OCI-LY1 (cell line): ENCODE data around the gene ABCB8.

Source experiments
- H2AFZ ChIP-seq: fragments of 200-600 bp; sonication (generic), shearing (Covaris generic); 2 replicates; pipeline ENCODE4 v1.6.0; 2014; ENCODE audit warnings: antibody characterized with exemption, mild to moderate bottlenecking, low read length
- H3F3A ChIP-seq: fragments of 200-600 bp; sonication (generic), shearing (Covaris generic); 2 replicates; pipeline ENCODE4 v1.6.0; 2014; ENCODE audit warnings: mild to moderate bottlenecking, antibody characterized with exemption, low read length, moderate library complexity; ENCODE audit not compliant: insufficient read depth
- H3K27ac ChIP-seq: fragments of 200-600 bp; sonication (generic); 2 replicates; pipeline ENCODE4 v1.5.1; 2014; ENCODE audit warnings: low read length, mixed run types, mild to moderate bottlenecking, low read depth; ENCODE audit not compliant: poor library complexity, severe bottlenecking
- H3K27me3 ChIP-seq: fragments of 200-600 bp; sonication (generic); 2 replicates; pipeline ENCODE4 v1.6.0; 2014; ENCODE audit warnings: antibody characterized with exemption, mild to moderate bottlenecking, low read length, moderate library complexity; ENCODE audit not compliant: insufficient read depth
- H3K36me3 ChIP-seq: fragments of 200-600 bp; sonication (generic); 2 replicates; pipeline ENCODE4 v1.6.1; 2014; ENCODE audit warnings: mild to moderate bottlenecking, antibody characterized with exemption, low read length, moderate library complexity, mixed read lengths; ENCODE audit not compliant: insufficient read depth
- H3K4me1 ChIP-seq: fragments of 200-600 bp; sonication (generic); 2 replicates; pipeline ENCODE4 v1.5.1; 2014; ENCODE audit warnings: mild to moderate bottlenecking, low read length, moderate library complexity; ENCODE audit not compliant: insufficient read depth, severe bottlenecking
- H3K4me2 ChIP-seq: fragments of 200-600 bp; sonication (generic), shearing (Covaris generic); 2 replicates; pipeline ENCODE4 v1.6.1; 2014; ENCODE audit warnings: low read length
- H3K4me3 ChIP-seq: fragments of 200-600 bp; sonication (generic); 2 replicates; pipeline ENCODE4 v1.5.1; 2014; ENCODE audit warnings: low read length, low read depth, mild to moderate bottlenecking, mixed read lengths; ENCODE audit not compliant: poor library complexity, severe bottlenecking
- H3K79me2 ChIP-seq: fragments of 200-600 bp; shearing (Covaris generic); 2 replicates; pipeline ENCODE4 v1.6.1; 2016; ENCODE audit warnings: mixed run types, low read length, mixed read lengths; ENCODE audit not compliant: insufficient read depth
- H3K9ac ChIP-seq: fragments of 200-600 bp; sonication (generic), shearing (Covaris generic); 2 replicates; pipeline ENCODE4 v1.6.1; 2014; ENCODE audit warnings: mild to moderate bottlenecking, low read length, mixed read lengths
- H3K9me2 ChIP-seq: fragments of 200-600 bp; sonication (generic), shearing (Covaris generic); 2 replicates; pipeline ENCODE4 v1.6.1; 2014; ENCODE audit warnings: low read depth, mild to moderate bottlenecking, low read length, mixed read lengths
- H3K9me3 ChIP-seq: fragments of 200-600 bp; shearing (Covaris generic); 2 replicates; pipeline ENCODE4 v1.6.1; 2014; ENCODE audit warnings: low read length, mixed read lengths
- H4K20me1 ChIP-seq: fragments of 200-600 bp; sonication (generic), shearing (Covaris generic); 2 replicates; pipeline ENCODE4 v1.6.0; 2016; ENCODE audit warnings: mild to moderate bottlenecking, low read length; ENCODE audit not compliant: insufficient read depth
- EZH2 ChIP-seq: fragments of 200-600 bp; sonication (generic), shearing (Covaris generic); IDR thresholded peaks from 2 replicates; pipeline ENCODE4 v1.8.0; 2017; ENCODE audit warnings: borderline replicate concordance, mixed run types, mild to moderate bottlenecking, antibody characterized with exemption, low read length, moderate library complexity, mixed read lengths
- TF ChIP-seq, protein P1 (sequence below): fragments of 200-600 bp; sonication (generic), shearing (Covaris generic); IDR thresholded peaks from 2 replicates; pipeline ENCODE4 v1.5.1; 2017; ENCODE audit warnings: mild to moderate bottlenecking, antibody characterized with exemption, low read length, moderate library complexity, mixed read lengths

ABCB8 gene

DNA sequence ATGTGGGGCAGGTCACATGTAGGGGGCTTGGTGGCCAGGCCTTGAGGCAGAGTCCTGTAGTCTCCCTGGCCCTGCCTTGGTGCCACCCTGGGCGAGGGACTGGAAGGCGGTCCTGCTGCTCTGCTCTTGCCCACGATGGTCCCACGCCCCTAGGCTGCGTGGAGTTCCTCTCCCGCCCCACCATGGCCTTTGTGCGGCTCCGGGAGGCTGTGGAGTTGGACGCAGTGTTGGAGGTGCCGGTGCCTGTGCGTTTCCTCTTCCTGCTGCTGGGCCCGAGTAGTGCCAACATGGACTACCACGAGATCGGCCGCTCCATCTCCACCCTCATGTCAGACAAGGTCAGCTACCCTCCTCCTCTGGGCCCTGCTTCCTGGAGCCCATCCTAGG, 42.3 kb downstream of the ABCB8 start:
- Histone ChIP-seq H3K9ac (no peak overlapping the region), H4K20me1 (no peaks in the 10 kb centered on the region), H3K9me3 (no peaks in the 10 kb centered on the region), H3F3A (no peaks in the 10 kb centered on the region), H3K79me2 (no peaks in the 10 kb centered on the region), H3K27me3 (no peaks in the 10 kb centered on the region), H3K4me3 (no peak overlapping the region), H3K4me1 (no peaks in the 10 kb centered on the region), H3K36me3 (peaks cover 88% of the 10 kb centered on the region), H2AFZ (no peak overlapping the region), H3K9me2 (no peaks in the 10 kb centered on the region), H3K4me2 (no peak overlapping the region), H3K27ac (no peak overlapping the region)
- TF ChIP-seq EZH2 = no peak
- TF ChIP-seq, protein P1, sequence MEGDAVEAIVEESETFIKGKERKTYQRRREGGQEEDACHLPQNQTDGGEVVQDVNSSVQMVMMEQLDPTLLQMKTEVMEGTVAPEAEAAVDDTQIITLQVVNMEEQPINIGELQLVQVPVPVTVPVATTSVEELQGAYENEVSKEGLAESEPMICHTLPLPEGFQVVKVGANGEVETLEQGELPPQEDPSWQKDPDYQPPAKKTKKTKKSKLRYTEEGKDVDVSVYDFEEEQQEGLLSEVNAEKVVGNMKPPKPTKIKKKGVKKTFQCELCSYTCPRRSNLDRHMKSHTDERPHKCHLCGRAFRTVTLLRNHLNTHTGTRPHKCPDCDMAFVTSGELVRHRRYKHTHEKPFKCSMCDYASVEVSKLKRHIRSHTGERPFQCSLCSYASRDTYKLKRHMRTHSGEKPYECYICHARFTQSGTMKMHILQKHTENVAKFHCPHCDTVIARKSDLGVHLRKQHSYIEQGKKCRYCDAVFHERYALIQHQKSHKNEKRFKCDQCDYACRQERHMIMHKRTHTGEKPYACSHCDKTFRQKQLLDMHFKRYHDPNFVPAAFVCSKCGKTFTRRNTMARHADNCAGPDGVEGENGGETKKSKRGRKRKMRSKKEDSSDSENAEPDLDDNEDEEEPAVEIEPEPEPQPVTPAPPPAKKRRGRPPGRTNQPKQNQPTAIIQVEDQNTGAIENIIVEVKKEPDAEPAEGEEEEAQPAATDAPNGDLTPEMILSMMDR = no peak

DNA sequence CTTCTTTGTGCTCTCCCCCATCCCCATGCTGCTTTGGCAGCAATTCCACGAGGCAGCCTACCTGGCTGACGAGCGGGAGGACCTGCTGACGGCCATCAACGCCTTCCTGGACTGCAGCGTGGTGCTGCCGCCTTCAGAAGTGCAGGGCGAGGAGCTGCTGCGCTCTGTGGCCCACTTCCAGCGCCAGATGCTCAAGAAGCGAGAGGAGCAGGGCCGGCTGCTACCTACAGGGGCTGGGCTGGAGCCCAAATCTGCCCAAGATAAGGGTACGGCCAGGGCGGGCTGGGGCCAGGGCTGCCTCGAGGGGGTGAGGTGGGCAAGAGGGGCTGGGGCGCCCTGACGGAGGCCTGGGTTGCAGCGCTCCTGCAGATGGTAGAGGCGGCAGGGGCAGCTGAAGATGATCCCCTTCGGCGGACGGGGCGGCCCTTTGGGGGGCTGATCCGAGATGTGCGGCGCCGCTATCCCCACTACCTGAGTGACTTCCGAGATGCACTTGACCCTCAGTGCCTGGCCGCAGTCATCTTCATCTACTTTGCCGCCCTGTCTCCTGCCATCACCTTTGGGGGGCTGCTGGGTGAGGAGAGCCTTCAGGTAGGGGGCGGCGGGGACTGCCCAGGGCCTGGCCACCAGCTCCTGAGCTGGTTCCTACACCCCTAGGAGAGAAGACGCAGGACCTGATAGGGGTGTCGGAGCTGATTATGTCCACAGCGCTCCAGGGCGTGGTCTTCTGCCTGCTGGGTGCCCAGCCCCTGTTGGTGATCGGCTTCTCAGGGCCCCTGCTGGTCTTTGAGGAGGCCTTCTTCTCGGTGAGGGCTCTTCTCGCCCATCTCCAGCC, 43.0 kb downstream of the ABCB8 start:
- H4K20me1 ChIP-seq = no peaks in the 10 kb centered on the region
- H3K9me2 ChIP-seq = no peaks in the 10 kb centered on the region
- no peaks in the 10 kb centered on the region for H3K4me1 ChIP-seq
- H2AFZ ChIP-seq = no peak overlapping the region
- H3K9ac ChIP-seq = no peak overlapping the region
- H3K9me3 ChIP-seq = no peaks in the 10 kb centered on the region
- no peaks in the 10 kb centered on the region for H3K27me3 ChIP-seq
- H3K4me2 ChIP-seq = no peak overlapping the region
- H3K79me2 ChIP-seq = no peaks in the 10 kb centered on the region
- H3K36me3 ChIP-seq = peaks cover 90% of the 10 kb centered on the region
- H3K4me3 ChIP-seq = no peak overlapping the region
- H3K27ac ChIP-seq = no peak overlapping the region
- TF ChIP-seq, protein P1 = no peak
- no peak for TF ChIP-seq EZH2
- no peaks in the 10 kb centered on the region for H3F3A ChIP-seq

DNA sequence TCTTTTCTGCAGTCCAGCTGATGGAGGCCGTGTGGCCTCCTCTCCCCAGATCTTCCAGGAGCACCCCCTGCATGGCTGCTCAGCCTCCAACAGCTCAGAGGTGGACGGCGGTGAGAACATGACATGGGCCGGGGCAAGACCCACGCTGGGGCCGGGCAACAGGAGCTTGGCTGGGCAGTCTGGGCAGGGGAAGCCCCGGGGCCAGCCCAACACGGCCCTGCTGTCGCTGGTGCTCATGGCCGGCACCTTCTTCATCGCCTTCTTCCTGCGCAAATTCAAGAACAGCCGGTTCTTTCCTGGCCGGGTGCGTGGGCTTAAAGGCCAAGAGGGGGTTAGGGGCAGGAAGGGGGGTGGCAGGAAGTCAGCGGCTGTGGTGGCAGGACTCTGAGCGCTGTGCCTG, 45.7 kb downstream of the ABCB8 start:
- Histone ChIP-seq H3K9me2 (no peaks in the 10 kb centered on the region), H3K79me2 (no peaks in the 10 kb centered on the region), H3K4me1 (peaks cover 10% of the 10 kb centered on the region), H4K20me1 (no peaks in the 10 kb centered on the region), H2AFZ (no peak overlapping the region), H3K9me3 (no peaks in the 10 kb centered on the region), H3K27me3 (no peaks in the 10 kb centered on the region), H3K36me3 (peaks cover 80% of the 10 kb centered on the region), H3K4me3 (no peak overlapping the region), H3K9ac (no peak overlapping the region), H3F3A (peaks cover 4% of the 10 kb centered on the region; the same call in 1 of the 2 replicates), H3K4me2 (no peak overlapping the region), H3K27ac (no peak overlapping the region)
- TF ChIP-seq EZH2 = no peak
- TF ChIP-seq, protein P1 = no peak
